ENCODE results near the gene CFAP161.

The CFAP161 gene

GRCh38 chr15:81188354-81188753 lies 54.3 kb downstream of the CFAP161 start:
- Histone ChIP-seq H3K27me3 (replicated peaks; ENCODE audit: insufficient read depth, low read length) (no peaks in the 10 kb centered on the region), H3K4me2 (ENCODE audit: low read depth, low read length) (no peak overlapping the region), H2AFZ (ENCODE audit: low read length) (no peak overlapping the region), H3F3A (ENCODE audit: insufficient read depth, low read length) (no peaks in the 10 kb centered on the region), H3K4me1 (ENCODE audit: low read length) (no peaks in the 10 kb centered on the region), H3K27ac (ENCODE audit: low read length) (no peak overlapping the region), H3K79me2 (ENCODE audit: low read length) (no peaks in the 10 kb centered on the region), H4K20me1 (ENCODE audit: insufficient read depth, low read length) (no peaks in the 10 kb centered on the region), H3K4me3 (ENCODE audit: low read length) (no peak overlapping the region), H3K36me3 (replicated peaks; ENCODE audit: insufficient read depth, low read length) (no peaks in the 10 kb centered on the region), H3K9ac (ENCODE audit: low read length) (no peak overlapping the region), H3K9me3 (replicated peaks; ENCODE audit: insufficient read depth, low read length) (no peaks in the 10 kb centered on the region), H3K9me2 (replicated peaks; ENCODE audit: insufficient read depth, low read length) (no peaks in the 10 kb centered on the region)
- no peak for DNase-seq
- TF ChIP-seq EZH2 (optimal IDR thresholded peaks at IDR 0.05; ENCODE audit: low read depth, low read length) = no peak
- no peak for TF ChIP-seq CTCF (IDR thresholded peaks at IDR 0.05; ENCODE audit: low read length)
- TF ChIP-seq EZH2phosphoT487 (IDR thresholded peaks at IDR 0.05; ENCODE audit: low read length) = no peak

GRCh38 chr15:81189583-81190283 lies 55.7 kb downstream of the CFAP161 start:
- no peak for DNase-seq
- Histone ChIP-seq H3K79me2 (ENCODE audit: low read length) (no peaks in the 10 kb centered on the region), H3F3A (ENCODE audit: insufficient read depth, low read length) (no peaks in the 10 kb centered on the region), H3K9me2 (replicated peaks; ENCODE audit: insufficient read depth, low read length) (no peaks in the 10 kb centered on the region), H2AFZ (ENCODE audit: low read length) (no peak overlapping the region), H3K4me3 (ENCODE audit: low read length) (no peak overlapping the region), H3K9me3 (replicated peaks; ENCODE audit: insufficient read depth, low read length) (no peaks in the 10 kb centered on the region), H3K4me1 (ENCODE audit: low read length) (no peaks in the 10 kb centered on the region), H3K9ac (ENCODE audit: low read length) (no peak overlapping the region), H3K27ac (ENCODE audit: low read length) (no peak overlapping the region), H3K36me3 (replicated peaks; ENCODE audit: insufficient read depth, low read length) (no peaks in the 10 kb centered on the region), H4K20me1 (ENCODE audit: insufficient read depth, low read length) (no peaks in the 10 kb centered on the region), H3K27me3 (replicated peaks; ENCODE audit: insufficient read depth, low read length) (no peaks in the 10 kb centered on the region), H3K4me2 (ENCODE audit: low read depth, low read length) (no peak overlapping the region)
- TF ChIP-seq CTCF (IDR thresholded peaks at IDR 0.05; ENCODE audit: low read length) (no peak), EZH2phosphoT487 (IDR thresholded peaks at IDR 0.05; ENCODE audit: low read length) (no peak), EZH2 (optimal IDR thresholded peaks at IDR 0.05; ENCODE audit: low read depth, low read length) (no peak)

GRCh38 chr15:81190922-81191507 lies 56.9 kb downstream of the CFAP161 start:
- no peaks in the 10 kb centered on the region for H3K36me3 ChIP-seq (replicated peaks; ENCODE audit: insufficient read depth, low read length)
- no peaks in the 10 kb centered on the region for H3K4me1 ChIP-seq (ENCODE audit: low read length)
- TF ChIP-seq EZH2 (optimal IDR thresholded peaks at IDR 0.05; ENCODE audit: low read depth, low read length) = no peak
- TF ChIP-seq EZH2phosphoT487 (IDR thresholded peaks at IDR 0.05; ENCODE audit: low read length) = no peak
- TF ChIP-seq CTCF (IDR thresholded peaks at IDR 0.05; ENCODE audit: low read length) = no peak
- H2AFZ ChIP-seq (ENCODE audit: low read length) = no peak overlapping the region
- no peak overlapping the region for H3K27ac ChIP-seq (ENCODE audit: low read length)
- H3K9me3 ChIP-seq (replicated peaks; ENCODE audit: insufficient read depth, low read length) = no peaks in the 10 kb centered on the region
- no peaks in the 10 kb centered on the region for H3F3A ChIP-seq (ENCODE audit: insufficient read depth, low read length)
- no peaks in the 10 kb centered on the region for H3K9me2 ChIP-seq (replicated peaks; ENCODE audit: insufficient read depth, low read length)
- no peak overlapping the region for H3K9ac ChIP-seq (ENCODE audit: low read length)
- no peaks in the 10 kb centered on the region for H3K27me3 ChIP-seq (replicated peaks; ENCODE audit: insufficient read depth, low read length)
- no peaks in the 10 kb centered on the region for H4K20me1 ChIP-seq (ENCODE audit: insufficient read depth, low read length)
- no peaks in the 10 kb centered on the region for H3K79me2 ChIP-seq (ENCODE audit: low read length)
- no peak overlapping the region for H3K4me2 ChIP-seq (ENCODE audit: low read depth, low read length)
- no peak for DNase-seq
- H3K4me3 ChIP-seq (ENCODE audit: low read length) = no peak overlapping the region
